OCI-LY7 (cell line): ENCODE results near the gene SLC39A8. TPM values are rescaled to one million over a fixed set of nuclear protein-coding genes. Genes with fewer than 3 reads are reported as not detected.
"Not testable (repeated sequence)": the region's sequence is repeated elsewhere in the genome, so short reads cannot be mapped to it uniquely, and the experiment has no call there.

Experiments
- BruUV-seq: library from RNA; stranded (reverse); fragments of 400-500 nt; replicated peaks from 2 replicates; lab custom pipeline; 2021; lab: Mats Ljungman, UMichigan
- CTCF ChIA-PET: fragments of 300-600 bp; sonication (Branson Sonifier 250); formaldehyde crosslinking; loops from one replicate; lab custom pipeline; 2022; ENCODE audit warnings: antibody characterized with exemption; ENCODE audit not compliant: unreplicated experiment; lab: Charles Lee
- POLR2A ChIA-PET: fragments of 300-600 bp; sonication (Branson Sonifier 250); formaldehyde crosslinking; loops from one replicate; lab custom pipeline; 2022; ENCODE audit warnings: antibody characterized with exemption; lab: Charles Lee
- DNase-seq: peaks from one replicate; pipeline ENCODE4 v3.0.0-alpha.2; 2015; ENCODE audit warnings: low spot score
- H2AFZ ChIP-seq: fragments of 200-600 bp; sonication (generic), shearing (Covaris generic); 2 replicates; pipeline ENCODE4 v1.6.1; 2014; ENCODE audit warnings: mild to moderate bottlenecking, antibody characterized with exemption, low read length, moderate library complexity
- H3K27ac ChIP-seq: fragments of 200-600 bp; sonication (generic); 2 replicates; pipeline ENCODE4 v1.5.1; 2014; ENCODE audit warnings: mixed run types, low read depth, mild to moderate bottlenecking, moderate library complexity, low read length, inconsistent platforms; ENCODE audit not compliant: poor library complexity, severe bottlenecking
- H3K36me3 ChIP-seq: fragments of 200-600 bp; sonication (generic); 2 replicates; pipeline ENCODE4 v1.6.1; 2014; ENCODE audit warnings: mild to moderate bottlenecking, antibody characterized with exemption, low read length, moderate library complexity, mixed read lengths; ENCODE audit not compliant: insufficient read depth
- H3K4me1 ChIP-seq: fragments of 200-600 bp; sonication (generic); 2 replicates; pipeline ENCODE4 v1.5.1; 2014; ENCODE audit warnings: mild to moderate bottlenecking, low read length; ENCODE audit not compliant: insufficient read depth, poor library complexity, severe bottlenecking
- H3K4me2 ChIP-seq: fragments of 200-600 bp; sonication (generic); 2 replicates; pipeline ENCODE4 v1.6.1; 2014; ENCODE audit warnings: mild to moderate bottlenecking, low read length
- H3K4me3 ChIP-seq: fragments of 200-600 bp; sonication (generic); 2 replicates; pipeline ENCODE4 v1.5.1; 2014; ENCODE audit warnings: mild to moderate bottlenecking, low read depth, low read length; ENCODE audit not compliant: poor library complexity, severe bottlenecking
- H3K79me2 ChIP-seq: fragments of 200-600 bp; sonication (generic); 2 replicates; pipeline ENCODE4 v1.6.1; 2016; ENCODE audit warnings: low read depth, mild to moderate bottlenecking, low read length, moderate library complexity, mixed read lengths; ENCODE audit not compliant: insufficient read depth
- H3K9me2 ChIP-seq: fragments of 200-600 bp; sonication (generic); 2 replicates; pipeline ENCODE4 v1.6.1; 2016; ENCODE audit warnings: mild to moderate bottlenecking, low read length, mixed read lengths; ENCODE audit not compliant: insufficient read depth
- H3K9me3 ChIP-seq: fragments of 200-600 bp; sonication (generic); 2 replicates; pipeline ENCODE4 v1.6.1; 2014; ENCODE audit warnings: mild to moderate bottlenecking, mixed run types, low read length, mixed read lengths
- H4K20me1 ChIP-seq: fragments of 200-600 bp; sonication (generic); 2 replicates; pipeline ENCODE4 v1.6.1; 2014; ENCODE audit warnings: mild to moderate bottlenecking, antibody characterized with exemption, low read length, moderate library complexity, mixed read lengths; ENCODE audit not compliant: insufficient read depth
- EZH2phosphoT487 ChIP-seq: fragments of 200-600 bp; sonication (generic); IDR thresholded peaks from 2 replicates; pipeline ENCODE4 v1.6.1; 2018; ENCODE audit warnings: low read depth, borderline replicate concordance, mild to moderate bottlenecking, mixed run types, antibody characterized with exemption, low read length, moderate library complexity, mixed read lengths
- intact Hi-C: fragments of 100-400 bp; cut with micrococcal nuclease; formaldehyde crosslinking; loops from one replicate; pipeline ENCODE4 v1.10.0; 2022; ENCODE audit not compliant: unreplicated experiment
- total RNA-seq, 2 experiments: library from RNA; depleted of rRNA in 1 of 2; stranded (reverse); fragments of >200 nt in 1 of 2; shearing (Covaris generic) in 1 of 2; gene quantifications; 2 replicates each; pipeline ENCODE4 v1.2.3, GENCODE V29; 2014 to 2022
- TF ChIP-seq, protein P1 (sequence below): fragments of 200-600 bp; sonication (generic); conservative IDR thresholded peaks from 2 replicates; pipeline ENCODE4 v1.5.1; 2014; ENCODE audit warnings: mild to moderate bottlenecking, antibody characterized with exemption, low read length, moderate library complexity, mixed read lengths

Gene SLC39A8
- total RNA-seq, 2 experiments from 2014 or later: 35.4 to 57.0 TPM

- Histone ChIP-seq H3K9me3 (no peaks in the 10 kb centered on the region), H4K20me1 (no peaks in the 10 kb centered on the region), H3K4me2 (no peak overlapping the region), H3K27ac (no peak overlapping the region), H3K36me3 (no peaks in the 10 kb centered on the region), H2AFZ (no peak overlapping the region), H3K4me3 (no peak overlapping the region), H3K4me1 (no peaks in the 10 kb centered on the region), H3K9me2 (no peaks in the 10 kb centered on the region), H3K79me2 (no peaks in the 10 kb centered on the region)
- TF ChIP-seq, protein P1, sequence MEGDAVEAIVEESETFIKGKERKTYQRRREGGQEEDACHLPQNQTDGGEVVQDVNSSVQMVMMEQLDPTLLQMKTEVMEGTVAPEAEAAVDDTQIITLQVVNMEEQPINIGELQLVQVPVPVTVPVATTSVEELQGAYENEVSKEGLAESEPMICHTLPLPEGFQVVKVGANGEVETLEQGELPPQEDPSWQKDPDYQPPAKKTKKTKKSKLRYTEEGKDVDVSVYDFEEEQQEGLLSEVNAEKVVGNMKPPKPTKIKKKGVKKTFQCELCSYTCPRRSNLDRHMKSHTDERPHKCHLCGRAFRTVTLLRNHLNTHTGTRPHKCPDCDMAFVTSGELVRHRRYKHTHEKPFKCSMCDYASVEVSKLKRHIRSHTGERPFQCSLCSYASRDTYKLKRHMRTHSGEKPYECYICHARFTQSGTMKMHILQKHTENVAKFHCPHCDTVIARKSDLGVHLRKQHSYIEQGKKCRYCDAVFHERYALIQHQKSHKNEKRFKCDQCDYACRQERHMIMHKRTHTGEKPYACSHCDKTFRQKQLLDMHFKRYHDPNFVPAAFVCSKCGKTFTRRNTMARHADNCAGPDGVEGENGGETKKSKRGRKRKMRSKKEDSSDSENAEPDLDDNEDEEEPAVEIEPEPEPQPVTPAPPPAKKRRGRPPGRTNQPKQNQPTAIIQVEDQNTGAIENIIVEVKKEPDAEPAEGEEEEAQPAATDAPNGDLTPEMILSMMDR: no peak
- TF ChIP-seq EZH2phosphoT487: no peak
- no TSS peak for BruUV-seq
- POLR2A ChIA-PET: no interaction called here
- intact Hi-C loops: no loop called here
- no peak for DNase-seq
- CTCF ChIA-PET: no interaction called here
Measured at GRCh38 chr4:102386966-102387365, 41.7 kb upstream of the SLC39A8 start.

DNA sequence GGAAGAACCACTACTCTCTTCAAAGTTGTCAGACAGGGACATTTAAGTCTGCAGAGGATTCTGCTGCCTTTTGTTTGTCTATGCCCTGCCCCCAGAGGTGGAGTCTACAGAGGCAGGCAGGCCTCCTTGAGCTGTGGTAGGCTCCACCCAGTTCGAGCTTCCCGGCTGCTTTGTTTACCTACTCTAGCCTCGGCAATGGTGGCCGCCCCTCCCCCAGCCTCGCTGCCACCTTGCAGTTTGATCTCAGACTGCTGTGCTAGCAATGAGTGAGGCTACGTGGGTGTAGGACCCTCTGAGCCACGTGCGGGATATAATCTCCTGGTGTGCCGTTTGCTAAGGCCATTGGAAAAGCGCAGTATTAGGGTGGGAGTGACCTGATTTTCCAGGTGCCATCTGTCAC lies 35.0 kb upstream of the SLC39A8 start:
- POLR2A ChIA-PET, intact Hi-C loops, H3K9me2 ChIP-seq, H4K20me1 ChIP-seq, H3K4me1 ChIP-seq, H3K79me2 ChIP-seq, DNase-seq, H3K4me2 ChIP-seq, H3K4me3 ChIP-seq, BruUV-seq, H3K27ac ChIP-seq, H2AFZ ChIP-seq, CTCF ChIA-PET, H3K9me3 ChIP-seq, H3K36me3 ChIP-seq: not testable (repeated sequence)

DNA sequence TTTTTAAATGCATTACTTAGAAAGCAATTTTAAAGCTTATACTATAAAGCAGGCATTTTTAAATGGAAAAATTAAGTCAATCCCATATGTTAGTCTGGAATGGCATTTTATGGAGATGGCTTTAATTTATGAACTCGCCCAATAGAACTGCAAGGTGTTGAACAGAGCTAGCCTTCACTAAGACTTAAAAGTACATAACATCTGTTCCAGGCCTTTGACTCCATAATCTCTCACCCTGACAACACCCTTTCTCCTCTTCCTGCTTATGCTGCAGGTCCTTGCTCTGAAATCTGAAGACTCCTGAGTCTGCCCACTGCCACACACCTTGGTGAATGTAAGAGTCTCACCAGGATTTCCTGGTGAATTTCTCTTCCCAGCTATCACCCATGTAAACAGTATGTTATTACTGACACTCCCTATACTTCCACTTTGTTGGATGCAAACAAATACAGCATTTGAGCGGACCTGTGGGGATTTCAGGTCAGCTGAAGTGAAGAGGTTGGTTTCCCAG lies 17.7 kb upstream of the SLC39A8 start:
- no peaks in the 10 kb centered on the region for H3K79me2 ChIP-seq
- intact Hi-C loops: no loop called here
- no peak for DNase-seq
- TF ChIP-seq EZH2phosphoT487: no peak
- TF ChIP-seq, protein P1: no peak
- no peak overlapping the region for H3K4me3 ChIP-seq
- ChIA-PET CTCF (no interaction called here), POLR2A (no interaction called here)
- no peaks in the 10 kb centered on the region for H3K9me3 ChIP-seq
- no peaks in the 10 kb centered on the region for H3K36me3 ChIP-seq
- BruUV-seq: no TSS peak
- H4K20me1 ChIP-seq: no peaks in the 10 kb centered on the region
- no peak overlapping the region for H3K4me2 ChIP-seq
- H2AFZ ChIP-seq: no peak overlapping the region
- no peaks in the 10 kb centered on the region for H3K4me1 ChIP-seq
- no peak overlapping the region for H3K27ac ChIP-seq
- H3K9me2 ChIP-seq: no peaks in the 10 kb centered on the region
